IPS-20b (cell line): Measurements from ENCODE around the gene LEKR1.
A peak's percentile ranks its signal among the peaks of the same experiment; 100 is the strongest.

Experiments used
- H3K27ac ChIP-seq: one replicate; pipeline ENCODE4 v1.5.1; 2013; ENCODE audit warnings: low read length
- H3K27me3 ChIP-seq: 2 replicates; pipeline ENCODE4 v1.6.1; 2013; ENCODE audit warnings: mild to moderate bottlenecking, low read length, inconsistent platforms; ENCODE audit not compliant: insufficient read depth
- H3K36me3 ChIP-seq: 2 replicates; pipeline ENCODE4 v1.6.1; 2013; ENCODE audit warnings: low read depth, mild to moderate bottlenecking, inconsistent platforms, low read length, moderate library complexity; ENCODE audit not compliant: insufficient read depth
- H3K4me1 ChIP-seq: 2 replicates; pipeline ENCODE4 v1.6.1; 2013; ENCODE audit warnings: mild to moderate bottlenecking, control low read depth, inconsistent platforms, low read length, moderate library complexity; ENCODE audit not compliant: insufficient read depth
- H3K4me3 ChIP-seq: 2 replicates; pipeline ENCODE4 v1.5.1; 2013; ENCODE audit warnings: mild to moderate bottlenecking, low read length, inconsistent platforms
- H3K9ac ChIP-seq: 2 replicates; pipeline ENCODE4 v1.6.1; 2013; ENCODE audit warnings: low read depth, mild to moderate bottlenecking, inconsistent platforms, low read length, moderate library complexity
- H3K9me3 ChIP-seq: 2 replicates; pipeline ENCODE4 v1.6.1; 2013; ENCODE audit warnings: mild to moderate bottlenecking, low read depth, low read length, inconsistent platforms; ENCODE audit not compliant: insufficient read depth

The LEKR1 gene

GRCh38 chr3:157078811-157079185 lies 252.6 kb downstream of the LEKR1 start:
- H3K9me3 ChIP-seq: no peaks in the 10 kb centered on the region
- H3K4me1 ChIP-seq: peaks cover 4% of the 10 kb centered on the region; the same call in 1 of the 2 replicates
- H3K4me3 ChIP-seq: no peak overlapping the region

GRCh38 chr3:157079676-157080369 lies 253.7 kb downstream of the LEKR1 start:
- Histone ChIP-seq H3K9me3 (no peaks in the 10 kb centered on the region), H3K4me1 (peaks cover 4% of the 10 kb centered on the region; the same call in 1 of the 2 replicates), H3K4me3 (no peak overlapping the region), H3K36me3 (no peaks in the 10 kb centered on the region), H3K27me3 (peaks cover 12% of the 10 kb centered on the region), H3K9ac (no peak overlapping the region), H3K27ac (no peak overlapping the region)

More at GRCh38 chr3:157078811-157079185, 252.6 kb downstream of the LEKR1 start:
- Histone ChIP-seq H3K27ac (no peak overlapping the region), H3K9ac (no peak overlapping the region), H3K36me3 (no peaks in the 10 kb centered on the region), H3K27me3 (peaks cover 12% of the 10 kb centered on the region)

GRCh38 chr3:157081626-157082210 lies 255.6 kb downstream of the LEKR1 start:
- peak overlapping the region; percentile 38; the same call in 1 of the 2 replicates for H3K4me3 ChIP-seq
- H3K4me1 ChIP-seq: peaks cover 4% of the 10 kb centered on the region; the same call in 1 of the 2 replicates
- H3K27ac ChIP-seq: no peak overlapping the region
- no peaks in the 10 kb centered on the region for H3K36me3 ChIP-seq
- peaks cover 12% of the 10 kb centered on the region for H3K27me3 ChIP-seq
- H3K9me3 ChIP-seq: no peaks in the 10 kb centered on the region
- peak overlapping the region; percentile 47; the same call in 1 of the 2 replicates for H3K9ac ChIP-seq

- Histone ChIP-seq H3K36me3 (no peaks in the 10 kb centered on the region), H3K9me3 (no peaks in the 10 kb centered on the region), H3K4me3 (no peak overlapping the region), H3K4me1 (peaks cover 10% of the 10 kb centered on the region; the same call in 1 of the 2 replicates), H3K9ac (peak overlapping the region; percentile 40; the same call in 1 of the 2 replicates), H3K27ac (no peak overlapping the region), H3K27me3 (peaks cover 12% of the 10 kb centered on the region)
Measured at GRCh38 chr3:157082305-157082982, 256.3 kb downstream of the LEKR1 start.

- peaks cover 12% of the 10 kb centered on the region for H3K27me3 ChIP-seq
- H3K9ac ChIP-seq: no peak overlapping the region
- no peak overlapping the region for H3K27ac ChIP-seq
- H3K4me3 ChIP-seq: no peak overlapping the region
- no peaks in the 10 kb centered on the region for H3K36me3 ChIP-seq
- H3K4me1 ChIP-seq: peaks cover 19% of the 10 kb centered on the region; the same call in 1 of the 2 replicates
- no peaks in the 10 kb centered on the region for H3K9me3 ChIP-seq
Measured at GRCh38 chr3:157083824-157084223, 257.7 kb downstream of the LEKR1 start.

GRCh38 chr3:157086060-157086750 lies 260.1 kb downstream of the LEKR1 start:
- peaks cover 28% of the 10 kb centered on the region for H3K27me3 ChIP-seq

GRCh38 chr3:157086775-157087174 lies 260.6 kb downstream of the LEKR1 start:
- Histone ChIP-seq H3K27ac (no peak overlapping the region), H3K9me3 (no peaks in the 10 kb centered on the region), H3K4me3 (no peak overlapping the region), H3K36me3 (no peaks in the 10 kb centered on the region), H3K27me3 (peaks cover 28% of the 10 kb centered on the region), H3K4me1 (peaks cover 22% of the 10 kb centered on the region; the same call in 1 of the 2 replicates), H3K9ac (no peak overlapping the region)

More at GRCh38 chr3:157086060-157086750, 260.1 kb downstream of the LEKR1 start:
- Histone ChIP-seq H3K9ac (no peak overlapping the region), H3K4me1 (peaks cover 25% of the 10 kb centered on the region; the same call in 1 of the 2 replicates), H3K4me3 (no peak overlapping the region), H3K27ac (no peak overlapping the region), H3K9me3 (no peaks in the 10 kb centered on the region), H3K36me3 (no peaks in the 10 kb centered on the region)

- H3K36me3 ChIP-seq: no peaks in the 10 kb centered on the region
- H3K27ac ChIP-seq: no peak overlapping the region
- no peak overlapping the region; the same call in 1 of the 2 replicates for H3K9ac ChIP-seq
- peaks cover 22% of the 10 kb centered on the region; the same call in 1 of the 2 replicates for H3K4me1 ChIP-seq
- H3K9me3 ChIP-seq: no peaks in the 10 kb centered on the region
- H3K27me3 ChIP-seq: peaks cover 23% of the 10 kb centered on the region
- H3K4me3 ChIP-seq: no peak overlapping the region
Measured at GRCh38 chr3:157087373-157087772, 261.2 kb downstream of the LEKR1 start.

GRCh38 chr3:157087780-157088600 lies 261.8 kb downstream of the LEKR1 start:
- Histone ChIP-seq H3K27me3 (peaks cover 17% of the 10 kb centered on the region), H3K36me3 (no peaks in the 10 kb centered on the region), H3K27ac (peak overlapping the region; percentile 89), H3K4me1 (peaks cover 25% of the 10 kb centered on the region; the same call in 1 of the 2 replicates), H3K4me3 (peak overlapping the region; percentile 67), H3K9ac (peak overlapping the region; percentile 85; the same call in 1 of the 2 replicates), H3K9me3 (no peaks in the 10 kb centered on the region)

GRCh38 chr3:157088601-157089454 lies 262.7 kb downstream of the LEKR1 start:
- H3K9ac ChIP-seq: peak overlapping the region; percentile 85; the same call in 1 of the 2 replicates
- peaks cover 16% of the 10 kb centered on the region for H3K27me3 ChIP-seq
- no peaks in the 10 kb centered on the region for H3K36me3 ChIP-seq
- peak overlapping the region; percentile 67 for H3K4me3 ChIP-seq
- peak overlapping the region; percentile 89 for H3K27ac ChIP-seq
- H3K4me1 ChIP-seq: peaks cover 28% of the 10 kb centered on the region; the same call in 1 of the 2 replicates
- H3K9me3 ChIP-seq: no peaks in the 10 kb centered on the region
